Measurements from ENCODE around the gene MIS18A. TPM values are rescaled to one million over a fixed set of nuclear protein-coding genes. Genes with fewer than 3 reads are reported as not detected.

Gene MIS18A
- total RNA-seq, 1 donor from 2014 or later: 7.2 TPM

GRCh38 chr21:32253215-32253641, 25.6 kb downstream of the MIS18A start:
- no peak for DNase-seq (ENCODE audit: low read depth)

- DNase-seq (ENCODE audit: low read depth): no peak
Observed at GRCh38 chr21:32252136-32252535, 26.7 kb downstream of the MIS18A start.

- no peak for DNase-seq (ENCODE audit: low read depth)
Observed at GRCh38 chr21:32249511-32250280, 29.2 kb downstream of the MIS18A start.

GRCh38 chr21:32248571-32249461, 30.0 kb downstream of the MIS18A start:
- no peak for DNase-seq (ENCODE audit: low read depth)

GRCh38 chr21:32246571-32247140, 32.2 kb downstream of the MIS18A start:
- no peak for DNase-seq (ENCODE audit: low read depth)

- no peak for DNase-seq (ENCODE audit: low read depth)
Observed at GRCh38 chr21:32245971-32246370, 32.9 kb downstream of the MIS18A start.

- DNase-seq (ENCODE audit: low read depth): peak; percentile 5
Observed at GRCh38 chr21:32240851-32241687, 37.8 kb downstream of the MIS18A start.

GRCh38 chr21:32239551-32239950, 39.3 kb downstream of the MIS18A start:
- no peak for DNase-seq (ENCODE audit: low read depth)

GRCh38 chr21:32238063-32238462, 40.8 kb downstream of the MIS18A start:
- DNase-seq (ENCODE audit: low read depth): no peak

- DNase-seq (ENCODE audit: low read depth): no peak
Observed at GRCh38 chr21:32237021-32237420, 41.8 kb downstream of the MIS18A start.

- DNase-seq (ENCODE audit: low read depth): no peak
Observed at GRCh38 chr21:32233722-32234301, 45.0 kb downstream of the MIS18A start.

GRCh38 chr21:32233055-32233546, 45.7 kb downstream of the MIS18A start:
- peak; percentile 69 for DNase-seq (ENCODE audit: low read depth)

GRCh38 chr21:32226444-32226843, 52.4 kb downstream of the MIS18A start:
- no peak for DNase-seq (ENCODE audit: low read depth)

Other genes with a start within 250 kb of the MIS18A start
- gene MRAP, start 19.8 kb upstream of the MIS18A start, total RNA-seq: not detected in 2 replicates
- gene URB1, start 114.0 kb upstream of the MIS18A start, total RNA-seq: 10.6 and 23.1 TPM in 2 replicates
- gene EVA1C, start 133.7 kb upstream of the MIS18A start, total RNA-seq: 0.69 and 0.70 TPM in 2 replicates